Neural progenitor cell (in vitro differentiated cells): ENCODE measurements around the gene OGFOD1. TPM values are rescaled to one million over a fixed set of nuclear protein-coding genes. Genes with fewer than 3 reads are reported as not detected.

Experiments
- DNase-seq: peaks from one replicate; pipeline ENCODE4 v3.0.0-alpha.2; 2016; ENCODE audit warnings: low spot score
- H2AFZ ChIP-seq: fragments of 200-600 bp; sonication (generic); replicated peaks from 2 replicates; pipeline ENCODE4 v1.6.1; 2016; ENCODE audit warnings: antibody characterized with exemption
- H3F3A ChIP-seq: fragments of 200-600 bp; sonication (generic); 2 replicates; pipeline ENCODE4 v1.6.1; 2016; ENCODE audit warnings: antibody characterized with exemption, low read depth
- H3K27ac ChIP-seq: fragments of 200-600 bp; sonication (generic); 2 replicates; pipeline ENCODE4 v1.5.1; 2016; ENCODE audit warnings: mild to moderate bottlenecking
- H3K27me3 ChIP-seq: fragments of 200-600 bp; sonication (generic); 2 replicates; pipeline ENCODE4 v1.6.1; 2016; ENCODE audit warnings: mild to moderate bottlenecking, moderate library complexity
- H3K36me3 ChIP-seq: fragments of 200-600 bp; sonication (generic); 2 replicates; pipeline ENCODE4 v1.5.1; 2016
- H3K4me1 ChIP-seq: fragments of 200-600 bp; sonication (generic); 2 replicates; pipeline ENCODE4 v1.6.1; 2016; ENCODE audit warnings: mixed run types
- H3K4me2 ChIP-seq: fragments of 200-600 bp; sonication (generic); 2 replicates; pipeline ENCODE4 v1.6.1; 2016
- H3K4me3 ChIP-seq: fragments of 200-600 bp; sonication (generic); 2 replicates; pipeline ENCODE4 v1.5.1; 2016
- H3K79me2 ChIP-seq: fragments of 200-600 bp; sonication (generic); 2 replicates; pipeline ENCODE4 v1.6.1; 2016; ENCODE audit warnings: low read depth
- H3K9ac ChIP-seq: fragments of 200-600 bp; sonication (generic); 2 replicates; pipeline ENCODE4 v1.6.1; 2016
- H3K9me3 ChIP-seq: fragments of 200-600 bp; sonication (generic); 2 replicates; pipeline ENCODE4 v1.5.1; 2016; ENCODE audit warnings: low read depth
- H4K20me1 ChIP-seq: fragments of 200-600 bp; sonication (generic); 2 replicates; pipeline ENCODE4 v1.6.1; 2016; ENCODE audit warnings: low read depth
- H3K27ac Mint-ChIP-seq: 3 replicates; pipeline ENCODE4 v1.8.0; 2021; ENCODE audit warnings: mixed read lengths
- H3K27me3 Mint-ChIP-seq: 2 replicates; pipeline ENCODE4 v1.8.0; 2022; ENCODE audit warnings: low read depth, mild to moderate bottlenecking, inconsistent platforms, moderate library complexity, mixed read lengths; ENCODE audit not compliant: insufficient read depth
- H3K36me3 Mint-ChIP-seq: 3 replicates; pipeline ENCODE4 v1.8.0; 2021; ENCODE audit warnings: mixed read lengths
- H3K4me1 Mint-ChIP-seq: 3 replicates; pipeline ENCODE4 v1.8.0; 2021; ENCODE audit warnings: mixed read lengths
- H3K4me3 Mint-ChIP-seq: 3 replicates; pipeline ENCODE4 v1.8.0; 2021; ENCODE audit warnings: mild to moderate bottlenecking, moderate library complexity, mixed read lengths
- H3K9me3 Mint-ChIP-seq: 3 replicates; pipeline ENCODE4 v1.8.0; 2020; ENCODE audit warnings: mixed read lengths
- EZH2 ChIP-seq: fragments of 200-600 bp; sonication (generic); IDR thresholded peaks from 2 replicates; pipeline ENCODE4 v1.6.1; 2017; ENCODE audit warnings: antibody characterized with exemption, mild to moderate bottlenecking, moderate library complexity
- EZH2phosphoT487 ChIP-seq: fragments of 200-600 bp; sonication (generic); IDR thresholded peaks from 2 replicates; pipeline ENCODE4 v1.6.1; 2017; ENCODE audit warnings: antibody characterized with exemption
- total RNA-seq: library from RNA; depleted of rRNA; stranded (reverse); fragments of >200 nt; gene quantifications from 2 replicates; pipeline ENCODE4 v1.2.3, GENCODE V29; 2015; ENCODE audit warnings: low replicate concordance
- TF ChIP-seq, protein P1 (sequence below): fragments of 200-600 bp; sonication (generic); IDR thresholded peaks from 2 replicates; pipeline ENCODE4 v1.5.1; 2017; ENCODE audit warnings: antibody characterized with exemption, mild to moderate bottlenecking

Gene OGFOD1
- total RNA-seq, 1 donor from 2014 or later = 73.4 TPM

DNA sequence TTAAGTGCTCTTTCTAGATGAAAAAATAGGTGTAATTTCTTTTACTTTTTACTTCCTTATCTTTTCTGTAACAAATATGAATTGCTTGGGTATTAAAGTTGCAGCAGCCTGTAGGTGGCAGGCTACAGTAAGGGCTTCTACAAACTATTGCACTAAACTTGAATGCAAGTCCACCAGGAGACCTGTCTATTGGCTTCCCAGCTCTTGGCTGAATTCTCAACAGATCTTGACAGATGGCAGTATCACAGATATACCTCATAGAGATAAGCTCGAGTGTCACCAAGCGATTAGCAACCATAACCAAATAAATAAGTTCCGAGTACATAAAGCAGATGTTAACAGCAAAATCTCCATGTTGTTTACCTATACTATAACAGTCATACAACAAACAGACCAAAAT, 62.6 kb downstream of the OGFOD1 start:
- DNase-seq = peak; percentile 19
- Mint-ChIP-seq H3K9me3 (peaks cover 2% of the 10 kb centered on the region), H3K4me1 (peaks cover 21% of the 10 kb centered on the region), H3K36me3 (peaks cover 27% of the 10 kb centered on the region), H3K27me3 (no peaks in the 10 kb centered on the region), H3K4me3 (no peak overlapping the region), H3K27ac (no peak overlapping the region)
- TF ChIP-seq, protein P1, sequence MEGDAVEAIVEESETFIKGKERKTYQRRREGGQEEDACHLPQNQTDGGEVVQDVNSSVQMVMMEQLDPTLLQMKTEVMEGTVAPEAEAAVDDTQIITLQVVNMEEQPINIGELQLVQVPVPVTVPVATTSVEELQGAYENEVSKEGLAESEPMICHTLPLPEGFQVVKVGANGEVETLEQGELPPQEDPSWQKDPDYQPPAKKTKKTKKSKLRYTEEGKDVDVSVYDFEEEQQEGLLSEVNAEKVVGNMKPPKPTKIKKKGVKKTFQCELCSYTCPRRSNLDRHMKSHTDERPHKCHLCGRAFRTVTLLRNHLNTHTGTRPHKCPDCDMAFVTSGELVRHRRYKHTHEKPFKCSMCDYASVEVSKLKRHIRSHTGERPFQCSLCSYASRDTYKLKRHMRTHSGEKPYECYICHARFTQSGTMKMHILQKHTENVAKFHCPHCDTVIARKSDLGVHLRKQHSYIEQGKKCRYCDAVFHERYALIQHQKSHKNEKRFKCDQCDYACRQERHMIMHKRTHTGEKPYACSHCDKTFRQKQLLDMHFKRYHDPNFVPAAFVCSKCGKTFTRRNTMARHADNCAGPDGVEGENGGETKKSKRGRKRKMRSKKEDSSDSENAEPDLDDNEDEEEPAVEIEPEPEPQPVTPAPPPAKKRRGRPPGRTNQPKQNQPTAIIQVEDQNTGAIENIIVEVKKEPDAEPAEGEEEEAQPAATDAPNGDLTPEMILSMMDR = peak; percentile 57
- TF ChIP-seq EZH2 (no peak), EZH2phosphoT487 (no peak)
- Histone ChIP-seq H3K9me3 (no peaks in the 10 kb centered on the region), H3K4me3 (no peak overlapping the region), H3K9ac (no peak overlapping the region), H3F3A (no peaks in the 10 kb centered on the region), H3K27ac (no peak overlapping the region), H2AFZ (no peak overlapping the region), H3K27me3 (no peaks in the 10 kb centered on the region), H3K36me3 (peaks cover 5% of the 10 kb centered on the region), H3K4me2 (no peak overlapping the region), H3K4me1 (no peaks in the 10 kb centered on the region), H3K79me2 (peaks cover 10% of the 10 kb centered on the region), H4K20me1 (peaks cover 47% of the 10 kb centered on the region)

DNA sequence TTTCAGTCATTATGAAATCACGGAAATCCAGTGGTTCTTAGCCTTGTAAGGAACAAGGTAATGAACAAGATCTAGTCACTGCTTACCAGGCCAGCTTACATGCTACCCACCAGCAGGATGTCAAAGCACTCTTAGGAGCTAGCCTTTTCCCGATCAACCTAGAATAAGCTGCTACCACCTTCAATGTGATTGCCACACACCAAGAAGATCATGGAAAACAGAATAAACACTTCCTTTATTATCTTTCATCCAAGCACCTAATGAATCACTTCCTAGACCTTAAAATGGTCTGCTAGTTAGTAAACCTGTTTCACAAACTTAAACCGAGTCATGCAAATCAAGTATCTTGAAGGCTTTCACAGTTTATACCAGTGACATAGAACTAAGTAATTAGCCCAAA, 63.5 kb downstream of the OGFOD1 start:
- TF ChIP-seq EZH2phosphoT487 (no peak), EZH2 (no peak)
- TF ChIP-seq, protein P1 = no peak
- no peak overlapping the region for H3K27ac Mint-ChIP-seq

DNA sequence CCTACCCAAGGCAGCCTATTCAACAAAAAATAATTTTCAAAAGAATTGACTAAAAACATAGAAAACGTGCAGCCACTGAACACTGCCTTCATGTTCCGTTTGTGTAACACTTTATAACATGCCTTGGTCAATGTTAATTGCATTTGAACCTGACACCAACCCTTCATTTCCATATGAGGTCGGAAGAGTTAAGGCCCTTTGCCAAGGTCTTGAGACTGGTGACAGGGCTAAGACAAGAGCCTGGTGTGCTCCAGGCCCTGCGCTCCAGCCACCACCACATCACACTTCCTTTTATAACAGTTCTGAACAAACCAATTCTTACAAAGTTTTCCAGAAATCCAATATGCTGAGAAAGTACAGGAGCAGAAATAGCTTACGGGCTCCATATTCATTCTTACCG, 64.3 kb downstream of the OGFOD1 start:
- H3K9me3 Mint-ChIP-seq = peaks cover 2% of the 10 kb centered on the region
- no peak overlapping the region for H3K4me3 Mint-ChIP-seq
- Histone ChIP-seq H3K27me3 (no peaks in the 10 kb centered on the region), H3K27ac (no peak overlapping the region), H3F3A (peaks cover 7% of the 10 kb centered on the region), H3K4me1 (peaks cover 5% of the 10 kb centered on the region), H3K79me2 (peaks cover 13% of the 10 kb centered on the region), H4K20me1 (peaks cover 49% of the 10 kb centered on the region), H3K4me3 (no peak overlapping the region), H3K36me3 (peaks cover 5% of the 10 kb centered on the region), H3K9me3 (no peaks in the 10 kb centered on the region), H3K4me2 (no peak overlapping the region), H2AFZ (no peak overlapping the region), H3K9ac (no peak overlapping the region)
- no peak for DNase-seq
- no peak overlapping the region for H3K27ac Mint-ChIP-seq
- peaks cover 29% of the 10 kb centered on the region for H3K4me1 Mint-ChIP-seq
- TF ChIP-seq EZH2 = no peak
- TF ChIP-seq EZH2phosphoT487 = no peak
- TF ChIP-seq, protein P1 = no peak
- peaks cover 2% of the 10 kb centered on the region for H3K27me3 Mint-ChIP-seq
- peaks cover 21% of the 10 kb centered on the region for H3K36me3 Mint-ChIP-seq

More for the DNA sequence above, 63.5 kb downstream of the OGFOD1 start:
- Histone ChIP-seq H3K36me3 (peaks cover 5% of the 10 kb centered on the region), H3K27me3 (no peaks in the 10 kb centered on the region), H3K4me2 (no peak overlapping the region), H3K79me2 (peaks cover 13% of the 10 kb centered on the region), H4K20me1 (peaks cover 49% of the 10 kb centered on the region), H3K4me1 (no peaks in the 10 kb centered on the region), H3K9me3 (no peaks in the 10 kb centered on the region), H3K4me3 (no peak overlapping the region), H2AFZ (no peak overlapping the region), H3K27ac (no peak overlapping the region), H3F3A (peaks cover 7% of the 10 kb centered on the region), H3K9ac (no peak overlapping the region)
- no peaks in the 10 kb centered on the region for H3K27me3 Mint-ChIP-seq
- peaks cover 21% of the 10 kb centered on the region for H3K4me1 Mint-ChIP-seq
- H3K36me3 Mint-ChIP-seq = peaks cover 24% of the 10 kb centered on the region
- no peak overlapping the region for H3K4me3 Mint-ChIP-seq
- peaks cover 2% of the 10 kb centered on the region for H3K9me3 Mint-ChIP-seq
- no peak for DNase-seq
